Left hindlimb (tissue), 1 donor: ENCODE measurements around the gene NUFIP2.
"Not testable (repeated sequence)": the region's sequence is repeated elsewhere in the genome, so short reads cannot be mapped to it uniquely, and the experiment has no call there.

Experiments used
- DNase-seq: peaks from one replicate; pipeline ENCODE4 v3.0.0-alpha.2; 2018

Gene NUFIP2

GRCh38 chr17:29293890-29294579 is at the start of gene NUFIP2:
Gene NUFIP2, minus strand, starts transcription at chr17:29294148. Its CDS starts 89 bp downstream, at chr17:29294059.
- DNase-seq = peak; percentile 99

- no peak for DNase-seq
Measured at GRCh38 chr17:29342158-29342765, 48.3 kb upstream of the NUFIP2 start.

GRCh38 chr17:29341726-29342125 is 47.8 kb upstream of the NUFIP2 start:
- no peak for DNase-seq

- not testable (repeated sequence) for DNase-seq
Measured at GRCh38 chr17:29339016-29339415, 45.1 kb upstream of the NUFIP2 start.

- no peak for DNase-seq
Measured at GRCh38 chr17:29331708-29332085, 37.7 kb upstream of the NUFIP2 start.

GRCh38 chr17:29331075-29331707 is 37.2 kb upstream of the NUFIP2 start:
- DNase-seq = no peak

GRCh38 chr17:29327412-29327811 is 33.5 kb upstream of the NUFIP2 start:
- no peak for DNase-seq

GRCh38 chr17:29326023-29326813 is 32.3 kb upstream of the NUFIP2 start:
- DNase-seq = no peak

GRCh38 chr17:29322363-29322762 is 28.4 kb upstream of the NUFIP2 start:
- DNase-seq = no peak

- no peak for DNase-seq
Measured at GRCh38 chr17:29303386-29303785, 9.4 kb upstream of the NUFIP2 start.

- no peak for DNase-seq
Measured at GRCh38 chr17:29299031-29299430, 5.1 kb upstream of the NUFIP2 start.

- no peak for DNase-seq
Measured at GRCh38 chr17:29295420-29295819, 1.5 kb upstream of the NUFIP2 start.

GRCh38 chr17:29294580-29294900 is 592 bp upstream of the NUFIP2 start:
- DNase-seq = no peak

- DNase-seq = peak; percentile 71
Measured at GRCh38 chr17:29292992-29293889, 707 bp downstream of the NUFIP2 start.

GRCh38 chr17:29292071-29292991 is 1.6 kb downstream of the NUFIP2 start:
- DNase-seq = peak; percentile 80

- DNase-seq = no peak
Measured at GRCh38 chr17:29291163-29291752, 2.7 kb downstream of the NUFIP2 start.

- DNase-seq = no peak
Measured at GRCh38 chr17:29289852-29290251, 4.1 kb downstream of the NUFIP2 start.

GRCh38 chr17:29283961-29284360 is 10.0 kb downstream of the NUFIP2 start:
- DNase-seq = no peak

- DNase-seq = no peak
Measured at GRCh38 chr17:29283496-29283895, 10.5 kb downstream of the NUFIP2 start.

- no peak for DNase-seq
Measured at GRCh38 chr17:29279397-29280070, 14.4 kb downstream of the NUFIP2 start.
